GM23338 (cell line): ENCODE measurements around the gene CD7.

ENCODE experiments used
- CREB1 ChIP-seq: fragments of 250-450 bp; sonication (Bioruptor Pico); IDR thresholded peaks from 2 replicates; pipeline ENCODE4 v1.5.0; 2020; ENCODE audit warnings: low read depth, mild to moderate bottlenecking, moderate library complexity
- CTCF ChIP-seq, 2 experiments: fragments of 200-600 bp in 1 of 2; sonication (generic) in 1 of 2; conservative IDR thresholded peaks; 2 replicates each; pipeline versions ENCODE4 v1.5.1 to v1.6.1; 2016 to 2017; ENCODE audit warnings: antibody characterized with exemption in 2 of 2, low read depth in 2 of 2, mild to moderate bottlenecking in 2 of 2, moderate library complexity in 1 of 2
- ETS1 ChIP-seq: IDR thresholded peaks from 2 replicates; pipeline ENCODE4 v1.6.1; 2016; ENCODE audit warnings: antibody characterized with exemption
- EZH2 ChIP-seq: fragments of 200-600 bp; sonication (generic); IDR thresholded peaks from one replicate; pipeline ENCODE4 v1.8.0; 2017; ENCODE audit warnings: antibody characterized with exemption, mild to moderate bottlenecking, low read depth; ENCODE audit not compliant: unreplicated experiment
- EZH2phosphoT487 ChIP-seq: fragments of 200-600 bp; sonication (generic); IDR thresholded peaks from one replicate; pipeline ENCODE4 v1.8.1; 2018; ENCODE audit warnings: antibody characterized with exemption; ENCODE audit not compliant: unreplicated experiment
- JUNB ChIP-seq: IDR thresholded peaks from one replicate; pipeline ENCODE4 v1.6.1; 2016; ENCODE audit warnings: antibody characterized with exemption; ENCODE audit not compliant: unreplicated experiment
- NANOG ChIP-seq: IDR thresholded peaks from 2 replicates; pipeline ENCODE4 v1.6.1; 2016; ENCODE audit warnings: antibody characterized with exemption, borderline replicate concordance
- POLR2AphosphoS5 ChIP-seq: IDR thresholded peaks from 2 replicates; pipeline ENCODE4 v1.6.1; 2016; ENCODE audit warnings: antibody characterized with exemption, low read depth
- REST ChIP-seq: IDR thresholded peaks from one replicate; pipeline ENCODE4 v1.6.1; 2018; ENCODE audit warnings: antibody characterized with exemption; ENCODE audit not compliant: unreplicated experiment
- STAT1 ChIP-seq: IDR thresholded peaks from one replicate; pipeline ENCODE4 v1.6.1; 2016; ENCODE audit warnings: antibody characterized with exemption; ENCODE audit not compliant: unreplicated experiment

- TF ChIP-seq CTCF (conservative IDR thresholded peaks at IDR 0.05; ENCODE audit: low read depth in 2 of 2) (peak; percentile 88 to 94), POLR2AphosphoS5 (no peak), JUNB (no peak), CREB1 (CRISPR knock-in tag) (no peak), REST (peak; percentile 35), EZH2 (no peak), EZH2phosphoT487 (no peak), NANOG (no peak), ETS1 (no peak), STAT1 (no peak)
These were observed 34.5 kb upstream of the CD7 start for GRCh38 chr17:82351713-82352488.
